GM19035 (cell line): ENCODE results near the gene PCDHB11.
"Not testable (repeated sequence)": the region's sequence is repeated elsewhere in the genome, so short reads cannot be mapped to it uniquely, and the experiment has no call there.

Experiments
- ATAC-seq: cut with Tn5 transposase; IDR thresholded peaks from one replicate; pipeline ENCODE4 v1.9.1; 2021; ENCODE audit not compliant: unreplicated experiment

Gene PCDHB11

DNA sequence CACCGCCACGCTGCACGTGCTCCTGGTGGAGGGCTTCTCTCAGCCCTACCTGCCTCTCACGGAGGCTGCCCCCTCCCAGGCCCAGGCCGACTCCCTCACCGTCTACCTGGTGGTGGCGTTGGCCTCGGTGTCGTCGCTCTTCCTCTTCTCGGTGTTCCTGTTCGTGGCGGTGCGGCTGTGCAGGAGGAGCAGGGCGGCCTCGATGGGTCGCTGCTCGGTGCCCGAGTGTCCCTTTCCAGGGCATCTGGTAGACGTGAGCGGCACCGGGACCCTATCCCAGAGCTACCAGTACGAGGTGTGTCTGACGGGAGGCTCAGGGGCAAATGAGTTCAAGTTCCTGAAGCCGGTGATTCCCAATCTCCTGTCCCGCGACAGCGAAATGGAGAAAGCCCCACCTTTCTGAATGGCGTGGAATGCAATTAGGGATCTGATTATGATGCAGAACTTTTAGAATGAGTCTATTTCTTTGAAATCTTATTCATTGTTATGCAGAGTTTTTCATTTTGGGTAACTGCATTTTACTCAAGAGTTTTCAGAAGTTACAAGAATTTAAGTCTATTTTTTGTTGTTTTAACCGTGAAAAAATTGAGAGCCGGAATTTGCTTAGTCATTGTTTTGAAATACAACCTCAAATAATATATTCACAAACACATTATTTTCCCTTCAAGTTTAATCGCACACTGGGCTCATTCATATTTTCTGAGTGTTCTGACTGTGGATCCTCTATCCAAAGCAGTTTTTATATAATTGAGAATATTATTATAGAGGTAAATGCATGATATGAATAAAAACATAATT, 37.3 kb downstream of the PCDHB11 start:
- ATAC-seq: no peak

DNA sequence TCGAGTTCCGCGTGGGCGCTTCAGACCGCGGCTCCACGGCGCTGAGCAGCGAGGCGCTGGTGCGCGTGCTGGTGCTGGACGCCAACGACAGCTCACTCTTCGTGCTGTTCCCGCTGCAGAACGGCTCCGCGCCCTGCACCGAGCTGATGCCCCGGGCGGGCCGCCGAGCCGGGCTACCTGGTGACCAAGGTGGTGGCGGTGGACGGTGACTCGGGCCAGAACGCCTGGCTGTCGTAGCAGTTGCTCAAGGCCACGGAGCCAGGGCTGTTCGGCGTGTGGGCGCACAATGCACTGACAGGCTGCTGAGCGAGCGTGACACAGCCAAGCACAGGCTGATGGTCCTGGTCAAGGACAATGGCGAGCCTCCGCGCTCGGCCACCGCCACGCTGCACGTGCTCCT, 42.1 kb downstream of the PCDHB11 start:
- no peak for ATAC-seq

DNA sequence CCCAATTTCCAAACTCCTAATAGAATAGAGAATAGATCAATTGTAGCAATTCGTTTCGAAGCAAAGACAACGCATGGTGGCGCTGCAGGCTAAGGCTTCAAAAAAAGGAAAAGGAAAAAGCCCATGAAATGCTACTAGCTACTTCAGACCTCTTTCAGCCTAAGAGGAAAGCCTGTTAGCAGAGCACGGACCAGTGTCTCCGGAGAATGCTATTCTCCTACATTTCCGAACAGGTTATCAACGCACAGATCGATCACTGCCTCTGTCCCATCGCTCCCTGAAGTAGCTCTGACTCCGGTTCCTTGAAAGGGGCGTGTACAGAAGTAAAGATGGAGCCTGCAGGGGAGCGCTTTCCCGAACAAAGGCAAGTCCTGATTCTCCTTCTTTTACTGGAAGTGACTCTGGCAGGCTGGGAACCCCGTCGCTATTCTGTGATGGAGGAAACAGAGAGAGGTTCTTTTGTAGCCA, 45.9 kb downstream of the PCDHB11 start, which contains the start of gene PCDHB15:
PCDHB15 (plus strand) TSS at position 146 of the 468 bp plus-strand sequence; CDS start at position 330, 184 bp downstream.
- no peak for ATAC-seq

- ATAC-seq: not testable (repeated sequence)
Measured at GRCh38 chr5:141246971-141247370, 47.5 kb downstream of the PCDHB11 start.

- not testable (repeated sequence) for ATAC-seq
Measured at GRCh38 chr5:141247434-141247833, 48.0 kb downstream of the PCDHB11 start.

GRCh38 chr5:141250576-141250975, 51.1 kb downstream of the PCDHB11 start:
- ATAC-seq: no peak
